Epithelial cell of proximal tubule (primary cell): Measurements from ENCODE around the gene PPP1R10. TPM values are rescaled to one million over a fixed set of nuclear protein-coding genes. Genes with fewer than 3 reads are reported as not detected.

Experiments used
- DNase-seq: peaks from one replicate; pipeline ENCODE4 v3.0.0-alpha.2; 2011; ENCODE audit warnings: low read depth
- H3K4me3 ChIP-seq: 2 replicates; pipeline ENCODE4 v1.5.1; 2011; ENCODE audit warnings: low read depth, mild to moderate bottlenecking, low read length
- total RNA-seq: library from RNA; depleted of rRNA; stranded (reverse); fragments of >200 nt; gene quantifications from 2 replicates; pipeline ENCODE4 v1.2.3, GENCODE V29; 2015
- TF ChIP-seq, protein P1 (sequence below): conservative IDR thresholded peaks from 2 replicates; pipeline ENCODE4 v1.5.1; 2012; ENCODE audit warnings: low read depth, mild to moderate bottlenecking, low read length

Gene PPP1R10
- total RNA-seq, 1 donor from 2014 or later: 19.6 TPM

DNA sequence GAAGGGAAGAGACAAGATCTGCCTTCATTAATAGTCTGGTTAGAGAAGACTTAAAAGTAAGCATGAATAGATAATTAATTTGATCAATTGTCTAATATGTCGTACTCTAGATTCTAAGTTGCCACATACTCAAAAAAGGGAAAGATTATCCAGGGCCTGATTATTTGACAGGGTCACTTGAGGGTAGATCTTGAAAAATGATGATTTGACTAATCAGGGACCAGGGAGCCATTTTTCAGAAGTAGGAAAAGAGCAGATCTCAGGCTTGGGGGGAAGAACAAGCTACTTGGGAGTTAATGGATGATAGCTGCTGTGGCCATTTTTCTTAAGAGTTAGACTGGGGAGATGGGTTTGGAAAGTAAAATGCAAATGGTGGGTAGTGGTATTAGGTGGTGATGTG, 24.8 kb downstream of the PPP1R10 start:
- H3K4me3 ChIP-seq: no peak overlapping the region
- DNase-seq: no peak
- TF ChIP-seq, protein P1, sequence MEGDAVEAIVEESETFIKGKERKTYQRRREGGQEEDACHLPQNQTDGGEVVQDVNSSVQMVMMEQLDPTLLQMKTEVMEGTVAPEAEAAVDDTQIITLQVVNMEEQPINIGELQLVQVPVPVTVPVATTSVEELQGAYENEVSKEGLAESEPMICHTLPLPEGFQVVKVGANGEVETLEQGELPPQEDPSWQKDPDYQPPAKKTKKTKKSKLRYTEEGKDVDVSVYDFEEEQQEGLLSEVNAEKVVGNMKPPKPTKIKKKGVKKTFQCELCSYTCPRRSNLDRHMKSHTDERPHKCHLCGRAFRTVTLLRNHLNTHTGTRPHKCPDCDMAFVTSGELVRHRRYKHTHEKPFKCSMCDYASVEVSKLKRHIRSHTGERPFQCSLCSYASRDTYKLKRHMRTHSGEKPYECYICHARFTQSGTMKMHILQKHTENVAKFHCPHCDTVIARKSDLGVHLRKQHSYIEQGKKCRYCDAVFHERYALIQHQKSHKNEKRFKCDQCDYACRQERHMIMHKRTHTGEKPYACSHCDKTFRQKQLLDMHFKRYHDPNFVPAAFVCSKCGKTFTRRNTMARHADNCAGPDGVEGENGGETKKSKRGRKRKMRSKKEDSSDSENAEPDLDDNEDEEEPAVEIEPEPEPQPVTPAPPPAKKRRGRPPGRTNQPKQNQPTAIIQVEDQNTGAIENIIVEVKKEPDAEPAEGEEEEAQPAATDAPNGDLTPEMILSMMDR: no peak

DNA sequence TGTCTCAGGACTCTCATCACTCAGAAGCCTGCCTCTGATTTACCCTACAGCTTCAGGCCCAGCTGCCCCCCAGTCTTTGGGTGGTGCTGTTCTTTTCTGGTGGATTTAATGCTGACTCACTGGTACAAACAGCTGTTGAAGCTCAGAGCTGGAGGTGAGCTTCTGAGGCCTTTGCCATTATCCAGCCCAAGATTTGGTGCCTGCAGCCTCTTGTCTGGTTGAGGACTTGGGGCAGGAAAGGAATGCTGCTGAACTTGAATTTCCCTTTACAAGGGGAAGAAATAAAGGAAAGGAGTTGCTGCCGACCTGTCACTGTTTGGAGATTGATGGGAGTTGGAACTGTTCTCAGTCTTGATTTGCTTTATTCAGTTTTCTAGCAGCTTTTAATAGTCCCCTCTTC, 26.0 kb downstream of the PPP1R10 start:
- DNase-seq: no peak
- no peak overlapping the region for H3K4me3 ChIP-seq
- TF ChIP-seq, protein P1: no peak

DNA sequence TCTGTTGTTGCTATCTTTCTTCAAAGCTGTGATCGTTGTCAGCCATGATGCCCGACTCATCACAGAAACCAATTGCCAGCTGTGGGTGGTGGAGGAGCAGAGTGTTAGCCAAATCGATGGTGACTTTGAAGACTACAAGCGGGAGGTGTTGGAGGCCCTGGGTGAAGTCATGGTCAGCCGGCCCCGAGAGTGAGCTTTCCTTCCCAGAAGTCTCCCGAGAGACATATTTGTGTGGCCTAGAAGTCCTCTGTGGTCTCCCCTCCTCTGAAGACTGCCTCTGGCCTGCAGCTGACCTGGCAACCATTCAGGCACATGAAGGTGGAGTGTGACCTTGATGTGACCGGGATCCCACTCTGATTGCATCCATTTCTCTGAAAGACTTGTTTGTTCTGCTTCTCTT, 26.5 kb downstream of the PPP1R10 start:
- no peak overlapping the region for H3K4me3 ChIP-seq
- DNase-seq: no peak
- TF ChIP-seq, protein P1: no peak

DNA sequence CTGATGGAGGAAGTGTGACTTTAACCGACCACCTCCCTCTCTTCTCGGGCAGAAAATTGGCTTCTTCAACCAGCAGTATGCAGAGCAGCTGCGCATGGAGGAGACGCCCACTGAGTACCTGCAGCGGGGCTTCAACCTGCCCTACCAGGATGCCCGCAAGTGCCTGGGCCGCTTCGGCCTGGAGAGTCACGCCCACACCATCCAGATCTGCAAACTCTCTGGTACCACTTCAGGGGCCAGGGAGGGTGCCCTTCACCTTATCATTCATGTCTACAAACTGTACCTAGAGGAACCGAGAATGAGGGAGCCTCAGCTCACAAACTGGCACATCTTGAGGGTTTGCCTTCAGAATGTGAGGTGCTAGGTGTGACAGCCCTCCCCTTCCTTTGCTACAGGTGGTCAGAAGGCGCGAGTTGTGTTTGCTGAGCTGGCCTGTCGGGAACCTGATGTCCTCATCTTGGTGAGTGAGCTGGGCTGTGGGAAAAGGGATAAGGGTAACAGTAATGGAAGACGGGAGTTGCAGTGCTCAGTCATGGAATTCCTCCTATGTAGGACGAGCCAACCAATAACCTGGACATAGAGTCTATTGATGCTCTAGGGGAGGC, 27.2 kb downstream of the PPP1R10 start:
- no peak overlapping the region for H3K4me3 ChIP-seq
- DNase-seq: no peak
- TF ChIP-seq, protein P1: no peak

DNA sequence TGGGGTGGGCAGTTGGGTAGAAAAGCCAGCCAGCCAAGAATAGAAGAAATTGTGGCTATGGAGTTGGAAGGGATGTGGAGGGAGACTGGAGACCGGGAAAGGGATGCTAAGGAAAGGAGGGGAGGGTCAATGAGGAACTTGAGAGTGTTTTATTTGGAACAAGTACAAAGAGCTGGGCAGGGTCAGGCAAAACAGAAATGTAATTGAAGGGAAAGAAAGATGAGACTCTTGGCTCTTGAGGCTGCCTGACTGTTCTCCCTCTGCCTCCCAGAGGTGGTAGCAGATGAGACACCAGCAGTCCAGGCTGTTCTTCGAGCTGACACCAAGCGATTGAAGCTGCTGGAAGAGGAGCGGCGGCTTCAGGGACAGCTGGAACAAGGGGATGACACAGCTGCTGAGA, 33.1 kb downstream of the PPP1R10 start:
- TF ChIP-seq, protein P1: no peak
- no peak for DNase-seq

DNA sequence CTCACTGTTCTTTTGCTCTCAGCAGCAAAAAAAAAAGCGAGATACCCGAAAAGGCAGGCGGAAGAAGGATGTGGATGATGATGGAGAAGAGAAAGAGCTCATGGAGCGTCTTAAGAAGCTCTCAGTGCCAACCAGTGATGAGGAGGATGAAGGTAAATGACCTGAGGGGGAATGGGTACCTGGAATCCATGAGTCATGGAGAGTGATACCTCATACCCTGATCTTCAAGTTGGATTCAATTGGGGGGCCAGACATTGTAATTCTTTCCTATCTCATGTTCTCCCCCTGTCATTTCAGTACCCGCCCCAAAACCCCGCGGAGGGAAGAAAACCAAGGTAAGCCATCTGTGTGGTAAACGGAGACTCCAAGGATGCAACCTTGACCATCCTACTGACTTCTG, 39.0 kb downstream of the PPP1R10 start:
- no peak for DNase-seq
- TF ChIP-seq, protein P1: no peak

More for the DNA sequence above, 33.1 kb downstream of the PPP1R10 start:
- H3K4me3 ChIP-seq: no peak overlapping the region

DNA sequence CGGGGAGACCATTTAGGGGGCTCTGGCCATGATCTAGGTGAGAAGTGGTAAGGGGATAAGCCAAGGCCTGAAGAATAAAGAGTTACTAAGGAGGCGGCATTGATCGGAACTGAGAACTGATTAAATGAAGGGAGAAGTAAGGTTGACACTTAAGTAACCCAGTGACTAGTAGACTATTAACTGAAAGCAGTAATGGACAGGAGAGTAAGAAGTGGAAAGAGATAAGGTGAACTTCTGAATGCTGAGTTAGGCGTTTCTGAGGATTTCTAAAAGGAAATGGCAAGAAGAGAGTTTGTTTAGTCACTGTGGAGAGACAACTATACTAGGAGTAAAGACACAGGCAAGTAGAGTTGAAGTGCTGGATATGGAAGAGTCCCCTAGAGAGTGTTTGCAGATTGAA, 43.9 kb downstream of the PPP1R10 start:
- no peak for DNase-seq
- TF ChIP-seq, protein P1: no peak
- no peak overlapping the region for H3K4me3 ChIP-seq

More for the DNA sequence above, 39.0 kb downstream of the PPP1R10 start:
- no peak overlapping the region for H3K4me3 ChIP-seq
